ENCODE results near the gene ZNF20.
A peak's percentile ranks its signal among the peaks of the same experiment; 100 is the strongest.

Gene ZNF20

GRCh38 chr19:12145348-12145747 is 5.2 kb upstream of the ZNF20 start:
- Mint-ChIP-seq H3K27me3 (ENCODE audit: low read depth, poor library complexity) (no peaks in the 10 kb centered on the region), H3K36me3 (ENCODE audit: low read depth) (peaks cover 100% of the 10 kb centered on the region), H3K27ac (no peak overlapping the region)

GRCh38 chr19:12141405-12141736 is 1.2 kb upstream of the ZNF20 start:
- H3K27ac Mint-ChIP-seq, result no peak overlapping the region

More at GRCh38 chr19:12145348-12145747, 5.2 kb upstream of the ZNF20 start:
- no peak for DNase-seq
- H3K4me1 Mint-ChIP-seq, result peaks cover 10% of the 10 kb centered on the region
- TF ChIP-seq CTCF (IDR thresholded peaks at IDR 0.05), result no peak
- H3K9me3 Mint-ChIP-seq, result peaks cover 89% of the 10 kb centered on the region
- no peak overlapping the region for H3K4me3 Mint-ChIP-seq

GRCh38 chr19:12140545-12141404 is 625 bp upstream of the ZNF20 start:
- H3K4me3 Mint-ChIP-seq, result peak overlapping the region; percentile 95
- peaks cover 93% of the 10 kb centered on the region for H3K36me3 Mint-ChIP-seq (ENCODE audit: low read depth)
- DNase-seq, result peak; percentile 81
- H3K9me3 Mint-ChIP-seq, result peaks cover 86% of the 10 kb centered on the region
- H3K4me1 Mint-ChIP-seq, result peaks cover 28% of the 10 kb centered on the region
- peak; percentile 79 for TF ChIP-seq CTCF (IDR thresholded peaks at IDR 0.05)
- peaks cover 15% of the 10 kb centered on the region for H3K27me3 Mint-ChIP-seq (ENCODE audit: low read depth, poor library complexity)
- H3K27ac Mint-ChIP-seq, result peak overlapping the region; percentile 100

More at GRCh38 chr19:12141405-12141736, 1.2 kb upstream of the ZNF20 start:
- Mint-ChIP-seq H3K4me1 (peaks cover 28% of the 10 kb centered on the region), H3K4me3 (peak overlapping the region; percentile 95), H3K9me3 (peaks cover 87% of the 10 kb centered on the region), H3K27me3 (ENCODE audit: low read depth, poor library complexity) (peaks cover 15% of the 10 kb centered on the region), H3K36me3 (ENCODE audit: low read depth) (peaks cover 93% of the 10 kb centered on the region)
- TF ChIP-seq CTCF (IDR thresholded peaks at IDR 0.05), result no peak
- DNase-seq, result no peak

- Mint-ChIP-seq H3K4me3 (peak overlapping the region; percentile 95), H3K9me3 (peaks cover 86% of the 10 kb centered on the region), H3K27me3 (ENCODE audit: low read depth, poor library complexity) (peaks cover 15% of the 10 kb centered on the region), H3K4me1 (peaks cover 28% of the 10 kb centered on the region), H3K27ac (peak overlapping the region; percentile 100), H3K36me3 (ENCODE audit: low read depth) (peaks cover 93% of the 10 kb centered on the region)
- no peak for DNase-seq
- no peak for TF ChIP-seq CTCF (IDR thresholded peaks at IDR 0.05)
Observed at GRCh38 chr19:12139269-12139668, 881 bp downstream of the ZNF20 start.

GRCh38 chr19:12137221-12137940 is 2.8 kb downstream of the ZNF20 start:
- H3K27me3 Mint-ChIP-seq (ENCODE audit: low read depth, poor library complexity), result peaks cover 15% of the 10 kb centered on the region
- no peak overlapping the region for H3K27ac Mint-ChIP-seq
- H3K36me3 Mint-ChIP-seq (ENCODE audit: low read depth), result peaks cover 93% of the 10 kb centered on the region
- H3K4me1 Mint-ChIP-seq, result peaks cover 28% of the 10 kb centered on the region
- TF ChIP-seq CTCF (IDR thresholded peaks at IDR 0.05), result no peak
- H3K9me3 Mint-ChIP-seq, result peaks cover 87% of the 10 kb centered on the region
- DNase-seq, result no peak
- H3K4me3 Mint-ChIP-seq, result peak overlapping the region; percentile 95

All from nephron progenitor cell (in vitro differentiated cells).